GM19324 (cell line): ENCODE data around the gene TFF2.

Source experiments
- ATAC-seq: cut with Tn5 transposase; IDR thresholded peaks from one replicate; pipeline ENCODE4 v1.9.1; 2021; ENCODE audit warnings: mild to moderate bottlenecking, moderate library complexity; ENCODE audit not compliant: unreplicated experiment, low FRiP score

Gene TFF2

GRCh38 chr21:42308914-42309752 is 41.7 kb downstream of the TFF2 start:
- ATAC-seq: no peak

DNA sequence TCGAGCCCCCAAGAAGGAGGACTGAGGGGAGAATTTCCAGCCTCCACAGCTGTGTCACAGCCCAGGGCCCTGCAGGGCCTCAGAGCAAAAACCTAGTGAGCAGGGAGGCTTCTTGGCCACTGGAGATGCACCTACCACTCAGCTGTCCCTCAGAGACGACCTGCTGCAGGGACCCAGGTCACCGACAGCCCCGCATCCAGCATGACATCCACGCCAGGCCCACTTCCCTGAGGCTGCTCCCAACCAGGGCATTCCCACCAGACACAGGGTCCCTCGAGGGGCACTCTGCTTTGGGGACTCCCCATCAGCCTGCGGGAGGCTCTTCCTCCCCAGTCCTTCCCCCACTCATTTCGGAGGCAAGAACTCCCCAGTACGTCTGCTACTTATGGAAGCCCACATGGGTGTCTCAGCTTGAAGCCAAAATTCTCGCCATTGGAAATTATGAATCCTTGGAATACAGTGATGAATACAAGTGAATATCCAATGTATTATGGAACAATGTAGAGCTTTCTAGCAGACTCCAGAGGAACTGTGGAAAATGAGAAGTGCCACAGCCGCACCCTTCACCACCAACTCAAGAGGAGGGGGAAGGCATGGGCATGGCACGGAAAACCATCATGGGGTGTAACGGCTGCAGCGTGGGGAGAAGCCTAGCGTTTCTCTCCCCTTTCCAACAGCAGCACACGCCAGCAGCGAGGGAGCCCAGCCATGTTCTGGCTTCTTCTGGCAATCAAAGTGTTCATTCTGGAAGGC is 42.5 kb downstream of the TFF2 start:
- no peak for ATAC-seq

GRCh38 chr21:42307106-42307505 is 43.7 kb downstream of the TFF2 start:
- no peak for ATAC-seq

GRCh38 chr21:42306366-42307035 is 44.3 kb downstream of the TFF2 start:
- no peak for ATAC-seq

- ATAC-seq: no peak
Observed at GRCh38 chr21:42305707-42306147, 45.1 kb downstream of the TFF2 start.

GRCh38 chr21:42304556-42305454 is 46.0 kb downstream of the TFF2 start:
- no peak for ATAC-seq

GRCh38 chr21:42303443-42303842 is 47.4 kb downstream of the TFF2 start:
- ATAC-seq: no peak

DNA sequence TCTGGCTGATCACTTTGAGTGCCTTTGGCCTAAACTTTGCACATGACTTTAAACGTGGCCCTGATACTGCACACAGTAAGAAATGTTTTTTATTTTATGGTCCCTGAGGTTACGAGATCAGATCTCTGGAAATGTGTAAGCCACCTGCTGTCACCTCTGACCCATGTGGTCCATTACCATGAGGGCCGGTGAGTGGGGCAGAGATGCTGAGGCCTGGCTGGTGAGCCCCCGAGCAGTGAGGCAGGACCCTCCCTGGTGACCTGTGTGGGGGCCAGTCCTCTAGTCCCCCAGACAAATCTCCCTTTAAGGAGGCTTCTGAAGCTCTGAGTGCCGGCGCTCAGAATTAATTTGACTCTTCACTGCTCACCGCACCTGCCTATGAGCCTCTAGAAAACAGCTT is 48.0 kb downstream of the TFF2 start:
- ATAC-seq: no peak

DNA sequence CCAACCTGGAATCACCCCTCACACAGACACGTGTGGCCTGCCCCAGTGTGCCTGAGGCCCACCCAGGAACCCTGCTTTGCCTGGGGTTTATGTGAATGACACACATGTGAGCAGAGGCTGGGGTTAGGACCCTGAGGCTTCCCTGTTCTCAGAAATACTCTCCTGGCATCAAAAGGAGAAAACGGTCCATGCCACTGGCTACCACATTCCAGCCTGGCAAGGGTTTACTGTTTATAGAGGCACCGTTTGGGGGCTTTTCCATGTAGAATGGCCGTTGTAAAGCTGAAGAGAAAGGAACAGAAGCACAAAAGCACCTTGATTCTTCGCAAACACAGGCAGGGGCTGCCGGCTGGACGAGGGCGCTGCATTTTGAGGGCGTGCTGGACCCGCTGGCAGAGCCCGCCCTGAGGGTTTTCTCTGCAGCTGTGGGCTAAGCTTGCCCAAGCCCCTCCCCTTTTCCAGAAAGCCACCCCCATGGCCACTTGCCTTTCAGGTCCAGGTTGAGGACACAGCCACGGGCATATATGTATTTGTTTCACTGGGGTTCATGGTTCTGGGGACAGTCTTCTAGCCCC is 48.6 kb downstream of the TFF2 start:
- no peak for ATAC-seq

DNA sequence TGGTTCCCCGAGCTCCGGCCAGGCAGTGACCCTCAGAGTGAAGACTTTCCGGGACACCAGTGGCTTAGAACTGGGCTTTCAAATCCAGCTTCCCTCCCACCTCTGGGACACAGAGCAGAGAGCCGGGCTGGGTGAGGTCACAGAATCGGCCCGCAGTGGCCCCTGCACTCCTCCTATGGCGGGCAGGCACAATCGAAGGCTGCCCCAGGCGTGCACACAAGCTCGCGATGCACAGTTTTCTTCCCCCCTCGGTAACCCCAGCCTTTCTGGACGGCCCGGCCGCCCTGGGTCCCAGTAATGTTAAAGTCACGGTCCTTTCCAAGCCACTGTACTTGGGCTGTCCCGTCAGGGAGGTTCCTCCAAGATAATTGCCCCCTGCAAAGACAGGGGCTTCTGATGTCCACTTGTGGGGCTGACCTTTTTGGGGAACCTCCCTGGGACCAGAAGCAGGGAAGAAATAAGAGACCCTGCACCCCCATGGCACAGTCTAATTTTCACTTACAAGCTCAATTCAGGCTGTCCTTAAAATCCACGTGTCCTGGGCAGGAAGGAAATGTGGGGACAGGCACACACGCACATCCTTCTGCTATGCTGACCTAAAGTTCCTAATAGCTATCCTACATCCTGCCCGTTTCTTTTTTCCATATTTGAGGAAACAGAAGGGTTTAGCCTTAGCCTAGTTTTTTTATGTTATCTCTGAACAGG is 49.3 kb downstream of the TFF2 start:
- no peak for ATAC-seq

- ATAC-seq: no peak
Observed at GRCh38 chr21:42300956-42301355, 49.8 kb downstream of the TFF2 start.

GRCh38 chr21:42300045-42300583 is 50.7 kb downstream of the TFF2 start:
- no peak for ATAC-seq

GRCh38 chr21:42299324-42300044 is 51.3 kb downstream of the TFF2 start:
- ATAC-seq: no peak

GRCh38 chr21:42298657-42299056 is 52.1 kb downstream of the TFF2 start:
- no peak for ATAC-seq

DNA sequence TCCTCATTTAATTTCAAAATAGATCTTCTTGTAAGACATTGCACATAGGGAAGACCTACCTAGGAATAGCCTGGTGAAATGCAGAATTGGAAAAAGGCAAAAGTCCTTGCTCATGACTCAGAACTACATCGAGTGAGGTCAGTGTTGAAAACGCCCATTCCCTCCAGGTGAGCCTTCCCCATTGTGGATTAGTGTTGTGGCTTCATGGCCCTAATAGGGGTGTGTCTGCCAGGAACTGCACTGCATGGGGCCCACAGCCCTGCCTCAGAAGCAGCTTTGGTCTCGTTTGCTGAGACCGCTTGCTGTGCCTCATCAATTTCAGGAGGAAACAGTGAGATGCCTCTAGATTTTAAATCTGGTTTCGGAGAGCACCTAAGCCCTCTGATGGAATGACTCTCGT is 52.6 kb downstream of the TFF2 start:
- no peak for ATAC-seq

GRCh38 chr21:42297377-42297776 is 53.4 kb downstream of the TFF2 start:
- no peak for ATAC-seq

- ATAC-seq: no peak
Observed at GRCh38 chr21:42296501-42296900, 54.3 kb downstream of the TFF2 start.
